Measurements from ENCODE around the gene ZNF319.

ZNF319 gene

DNA sequence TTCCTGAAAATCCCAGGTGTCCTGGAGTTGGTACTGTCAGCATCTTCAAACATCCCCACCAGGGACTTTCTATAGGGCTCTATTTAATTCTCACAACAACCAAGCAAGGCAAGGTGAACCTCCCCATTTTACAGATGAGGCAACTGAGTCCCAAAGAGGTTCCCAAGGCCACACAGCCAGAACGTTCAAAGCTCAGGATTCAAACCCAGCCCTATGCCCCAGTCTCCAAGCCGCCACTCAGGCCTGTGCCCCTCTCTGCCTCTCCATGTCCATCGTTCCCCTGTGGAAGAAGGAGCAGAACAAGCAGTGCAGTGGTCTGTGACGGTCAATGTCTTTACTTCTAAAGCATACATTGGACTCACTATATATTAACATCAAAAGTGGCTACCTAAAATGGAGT is 6.1 kb downstream of the ZNF319 start:
- H3K9me3 ChIP-seq (ENCODE audit: insufficient read depth, low read depth, low read length), result no peaks in the 10 kb centered on the region
- WGBS, result 92% methylated on average over 4 of the region's 4 CpGs
- no peaks in the 10 kb centered on the region; the same call in 1 of the 2 replicates for H3K36me3 ChIP-seq (ENCODE audit: insufficient read depth, low read length)
- H3K27me3 ChIP-seq (ENCODE audit: insufficient read depth, low read length), result no peaks in the 10 kb centered on the region
- H3K27ac ChIP-seq (ENCODE audit: low read depth, low read length), result no peak overlapping the region
- H3K4me1 ChIP-seq (ENCODE audit: insufficient read depth, low read length), result peaks cover 3% of the 10 kb centered on the region; the same call in 1 of the 2 replicates
- H3K9ac ChIP-seq (ENCODE audit: low read depth, low read length), result no peak overlapping the region
- H3K4me3 ChIP-seq (ENCODE audit: low read length), result no peak overlapping the region

- Histone ChIP-seq H3K27me3 (ENCODE audit: insufficient read depth, low read length) (no peaks in the 10 kb centered on the region), H3K36me3 (ENCODE audit: insufficient read depth, low read length) (no peaks in the 10 kb centered on the region; the same call in 1 of the 2 replicates), H3K4me1 (ENCODE audit: insufficient read depth, low read length) (no peaks in the 10 kb centered on the region), H3K9ac (ENCODE audit: low read depth, low read length) (no peak overlapping the region), H3K9me3 (ENCODE audit: insufficient read depth, low read depth, low read length) (no peaks in the 10 kb centered on the region), H3K4me3 (ENCODE audit: low read length) (no peak overlapping the region), H3K27ac (ENCODE audit: low read depth, low read length) (no peak overlapping the region; the same call in 1 of the 2 replicates)
- WGBS, result 97% methylated on average over 5 of the region's 5 CpGs
These were observed 6.6 kb downstream of the ZNF319 start for GRCh38 chr16:57993897-57994296.

DNA sequence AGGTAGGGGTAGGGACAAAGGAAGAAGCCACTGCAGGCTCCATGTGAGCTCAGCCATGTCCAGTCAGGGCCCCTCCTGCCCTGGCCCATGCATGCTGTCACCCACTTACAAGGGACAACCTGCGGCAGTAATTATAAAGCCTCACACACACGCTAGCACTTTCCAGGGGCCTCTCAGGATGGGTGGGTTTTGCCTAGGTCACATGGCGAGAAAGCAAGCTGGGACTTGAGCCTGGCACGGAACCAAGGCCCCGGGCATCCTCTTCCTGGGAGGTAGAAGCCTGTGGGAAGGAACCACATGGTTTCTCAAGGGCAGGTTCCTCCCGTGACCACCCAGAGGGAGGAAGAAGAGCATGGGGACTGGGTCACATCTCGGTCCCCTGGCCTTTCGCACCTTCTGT is 7.0 kb downstream of the ZNF319 start:
- no peaks in the 10 kb centered on the region for H3K4me1 ChIP-seq (ENCODE audit: insufficient read depth, low read length)

DNA sequence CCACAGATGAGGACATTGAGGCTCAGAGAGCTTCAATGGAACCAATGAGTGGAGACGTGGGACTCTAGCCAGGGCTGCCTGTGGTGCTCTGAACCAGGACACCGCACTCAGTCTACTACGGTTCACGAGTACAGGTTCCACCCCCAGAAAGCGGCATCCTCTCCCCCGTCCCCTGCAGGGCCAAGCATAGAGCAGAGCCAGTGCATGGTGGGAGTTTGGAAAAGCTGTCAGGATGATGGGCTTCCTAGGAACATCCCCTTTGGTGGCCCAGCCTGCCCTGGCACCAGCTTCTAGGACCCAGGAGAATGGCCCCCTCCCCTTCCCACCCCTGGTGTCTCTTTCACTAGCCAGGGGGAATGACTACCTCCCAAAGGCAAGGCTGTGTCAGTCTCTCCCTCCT is 8.4 kb downstream of the ZNF319 start:
- WGBS, result 93% methylated on average over 6 of the region's 6 CpGs
- Histone ChIP-seq H3K27ac (ENCODE audit: low read depth, low read length) (no peak overlapping the region), H3K27me3 (ENCODE audit: insufficient read depth, low read length) (peaks cover 2% of the 10 kb centered on the region), H3K9me3 (ENCODE audit: insufficient read depth, low read depth, low read length) (no peaks in the 10 kb centered on the region), H3K36me3 (ENCODE audit: insufficient read depth, low read length) (no peaks in the 10 kb centered on the region), H3K9ac (ENCODE audit: low read depth, low read length) (no peak overlapping the region), H3K4me3 (ENCODE audit: low read length) (no peak overlapping the region), H3K4me1 (ENCODE audit: insufficient read depth, low read length) (no peaks in the 10 kb centered on the region)

More for the DNA sequence above, 7.0 kb downstream of the ZNF319 start:
- Histone ChIP-seq H3K27me3 (ENCODE audit: insufficient read depth, low read length) (no peaks in the 10 kb centered on the region), H3K36me3 (ENCODE audit: insufficient read depth, low read length) (no peaks in the 10 kb centered on the region; the same call in 1 of the 2 replicates), H3K27ac (ENCODE audit: low read depth, low read length) (peak overlapping the region; percentile 10; the same call in 1 of the 2 replicates), H3K9me3 (ENCODE audit: insufficient read depth, low read depth, low read length) (no peaks in the 10 kb centered on the region), H3K9ac (ENCODE audit: low read depth, low read length) (no peak overlapping the region), H3K4me3 (ENCODE audit: low read length) (no peak overlapping the region)
- 96% methylated on average over 8 of the region's 8 CpGs for WGBS

GRCh38 chr16:57991551-57992059 is 8.9 kb downstream of the ZNF319 start:
- no peaks in the 10 kb centered on the region for H3K4me1 ChIP-seq (ENCODE audit: insufficient read depth, low read length)
- no peaks in the 10 kb centered on the region for H3K36me3 ChIP-seq (ENCODE audit: insufficient read depth, low read length)
- WGBS, result 88% methylated on average over 11 of the region's 11 CpGs
- H3K27ac ChIP-seq (ENCODE audit: low read depth, low read length), result no peak overlapping the region
- peaks cover 7% of the 10 kb centered on the region for H3K27me3 ChIP-seq (ENCODE audit: insufficient read depth, low read length)
- H3K9ac ChIP-seq (ENCODE audit: low read depth, low read length), result no peak overlapping the region
- H3K9me3 ChIP-seq (ENCODE audit: insufficient read depth, low read depth, low read length), result no peaks in the 10 kb centered on the region
- no peak overlapping the region for H3K4me3 ChIP-seq (ENCODE audit: low read length)

DNA sequence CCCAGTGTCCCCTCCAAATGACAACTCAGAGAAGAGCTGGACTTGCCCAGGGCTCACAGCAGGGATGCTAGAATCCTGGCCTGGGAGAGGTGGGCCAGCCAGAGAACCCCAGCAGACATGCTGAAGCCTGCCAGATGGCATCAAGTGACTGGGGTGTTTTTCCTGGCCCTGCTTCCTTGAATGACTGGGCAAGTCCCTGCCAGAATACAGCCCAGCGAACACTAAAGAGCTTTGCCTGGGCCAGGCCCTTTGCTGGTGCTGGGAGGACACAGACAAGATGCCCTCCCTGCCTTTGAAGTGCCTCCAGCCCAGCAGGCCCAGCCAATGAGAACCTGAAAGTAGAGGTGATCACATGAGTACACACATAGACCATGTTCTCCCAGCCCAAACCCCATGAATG is 11.5 kb downstream of the ZNF319 start:
- H3K4me3 ChIP-seq (ENCODE audit: low read length), result no peak overlapping the region
- no peak overlapping the region for H3K27ac ChIP-seq (ENCODE audit: low read depth, low read length)
- no peak overlapping the region for H3K9ac ChIP-seq (ENCODE audit: low read depth, low read length)
- H3K36me3 ChIP-seq (ENCODE audit: insufficient read depth, low read length), result no peaks in the 10 kb centered on the region
- no peaks in the 10 kb centered on the region; the same call in 1 of the 2 replicates for H3K4me1 ChIP-seq (ENCODE audit: insufficient read depth, low read length)
- peaks cover 32% of the 10 kb centered on the region for H3K27me3 ChIP-seq (ENCODE audit: insufficient read depth, low read length)
- 90% methylated on average over 1 of the region's 1 CpG for WGBS
- no peaks in the 10 kb centered on the region for H3K9me3 ChIP-seq (ENCODE audit: insufficient read depth, low read depth, low read length)

- Histone ChIP-seq H3K4me3 (ENCODE audit: low read length) (no peak overlapping the region), H3K36me3 (ENCODE audit: insufficient read depth, low read length) (no peaks in the 10 kb centered on the region), H3K27me3 (ENCODE audit: insufficient read depth, low read length) (peaks cover 37% of the 10 kb centered on the region), H3K27ac (ENCODE audit: low read depth, low read length) (no peak overlapping the region), H3K9ac (ENCODE audit: low read depth, low read length) (no peak overlapping the region), H3K9me3 (ENCODE audit: insufficient read depth, low read depth, low read length) (no peaks in the 10 kb centered on the region), H3K4me1 (ENCODE audit: insufficient read depth, low read length) (no peaks in the 10 kb centered on the region; the same call in 1 of the 2 replicates)
- 91% methylated on average over 7 of the region's 8 CpGs for WGBS
These were observed 12.9 kb downstream of the ZNF319 start for GRCh38 chr16:57987441-57988177.

DNA sequence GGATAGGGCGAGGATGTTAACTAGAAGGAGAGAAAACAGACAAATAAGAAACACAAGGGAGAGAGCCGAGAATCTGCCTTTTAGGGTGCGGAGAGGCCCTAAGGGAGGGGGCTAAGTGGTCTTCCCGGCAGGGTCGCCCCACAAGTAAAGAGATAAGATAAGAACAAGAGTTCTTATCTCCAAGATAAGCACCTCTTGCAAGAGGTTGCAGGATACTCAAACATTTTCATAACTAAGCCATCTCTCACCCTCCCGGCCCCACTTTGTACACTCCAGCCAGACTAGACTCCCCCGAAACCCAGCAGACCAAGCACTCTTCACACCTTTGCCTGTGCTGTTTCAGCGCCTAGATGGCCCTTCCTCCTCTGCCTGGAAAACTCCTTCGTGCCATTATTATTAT is 14.3 kb downstream of the ZNF319 start:
- no peak overlapping the region for H3K9ac ChIP-seq (ENCODE audit: low read depth, low read length)
- no peaks in the 10 kb centered on the region for H3K9me3 ChIP-seq (ENCODE audit: insufficient read depth, low read depth, low read length)
- peaks cover 37% of the 10 kb centered on the region for H3K27me3 ChIP-seq (ENCODE audit: insufficient read depth, low read length)
- 73% methylated on average over 7 of the region's 9 CpGs for WGBS
- no peak overlapping the region for H3K27ac ChIP-seq (ENCODE audit: low read depth, low read length)
- no peaks in the 10 kb centered on the region; the same call in 1 of the 2 replicates for H3K4me1 ChIP-seq (ENCODE audit: insufficient read depth, low read length)
- no peaks in the 10 kb centered on the region for H3K36me3 ChIP-seq (ENCODE audit: insufficient read depth, low read length)
- H3K4me3 ChIP-seq (ENCODE audit: low read length), result peak overlapping the region; percentile 69; the same call in 1 of the 2 replicates

DNA sequence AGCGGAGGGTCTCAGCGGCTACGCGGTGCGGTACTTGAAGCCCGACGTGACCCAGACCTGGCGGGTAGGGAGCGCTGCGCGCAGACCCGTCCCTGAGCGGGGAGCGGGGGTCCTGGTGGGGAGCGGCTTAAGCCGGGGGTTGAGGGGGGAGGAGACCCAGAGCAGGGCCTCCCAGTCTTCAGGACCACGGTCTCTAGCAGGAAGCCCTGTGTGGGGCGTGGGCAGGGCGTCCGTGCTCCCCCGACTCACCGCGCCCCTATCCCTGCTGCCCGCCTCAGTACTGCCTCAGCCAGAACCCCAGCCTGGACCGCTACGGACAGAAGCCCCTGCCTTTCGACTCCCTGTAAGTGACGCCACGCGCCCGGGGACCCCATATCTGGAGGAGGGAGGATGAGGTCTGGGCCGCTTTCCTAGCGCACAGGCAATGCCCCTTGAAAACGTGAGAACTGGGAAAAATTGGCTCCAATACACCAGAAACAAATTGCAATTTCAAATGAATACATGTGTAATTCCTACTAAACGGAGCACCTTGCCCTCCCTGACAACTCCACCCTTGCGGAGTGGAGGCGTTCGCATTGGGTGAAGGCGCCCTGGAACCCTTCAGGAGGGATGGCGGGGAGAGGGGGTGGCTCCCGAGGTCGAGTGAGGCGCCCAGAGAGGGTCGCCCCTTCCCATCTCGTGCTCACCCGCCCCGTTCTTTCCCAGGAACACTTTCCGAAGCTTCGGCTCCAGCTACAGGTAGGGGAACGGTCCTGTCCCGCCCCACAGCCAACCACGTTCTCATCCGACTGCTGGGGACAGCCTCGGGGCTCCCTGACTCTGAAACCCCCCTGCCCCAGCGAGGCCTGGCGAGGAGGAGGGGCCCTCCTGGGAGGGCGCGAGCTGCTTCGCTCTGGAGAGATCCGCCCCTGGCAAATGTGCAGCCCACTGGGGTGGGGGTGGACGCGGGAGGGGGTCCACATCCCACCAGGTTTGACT is 15.0 kb downstream of the ZNF319 start:
- no peaks in the 10 kb centered on the region for H3K36me3 ChIP-seq (ENCODE audit: insufficient read depth, low read length)
- H3K4me3 ChIP-seq (ENCODE audit: low read length), result peak overlapping the region; percentile 69
- peak overlapping the region; percentile 30; the same call in 1 of the 2 replicates for H3K9ac ChIP-seq (ENCODE audit: low read depth, low read length)
- peaks cover 37% of the 10 kb centered on the region for H3K27me3 ChIP-seq (ENCODE audit: insufficient read depth, low read length)
- WGBS, result 5% methylated on average over 62 of the region's 62 CpGs
- H3K27ac ChIP-seq (ENCODE audit: low read depth, low read length), result no peak overlapping the region
- H3K9me3 ChIP-seq (ENCODE audit: insufficient read depth, low read depth, low read length), result no peaks in the 10 kb centered on the region
- H3K4me1 ChIP-seq (ENCODE audit: insufficient read depth, low read length), result no peaks in the 10 kb centered on the region; the same call in 1 of the 2 replicates

- WGBS, result 15% methylated on average over 64 of the region's 64 CpGs
- no peaks in the 10 kb centered on the region for H3K9me3 ChIP-seq (ENCODE audit: insufficient read depth, low read depth, low read length)
- peaks cover 37% of the 10 kb centered on the region for H3K27me3 ChIP-seq (ENCODE audit: insufficient read depth, low read length)
- H3K36me3 ChIP-seq (ENCODE audit: insufficient read depth, low read length), result no peaks in the 10 kb centered on the region
- H3K27ac ChIP-seq (ENCODE audit: low read depth, low read length), result no peak overlapping the region
- H3K4me1 ChIP-seq (ENCODE audit: insufficient read depth, low read length), result no peaks in the 10 kb centered on the region; the same call in 1 of the 2 replicates
- peak overlapping the region; percentile 69 for H3K4me3 ChIP-seq (ENCODE audit: low read length)
- peak overlapping the region; percentile 49; the same call in 1 of the 2 replicates for H3K9ac ChIP-seq (ENCODE audit: low read depth, low read length)
These were observed 15.8 kb downstream of the ZNF319 start for GRCh38 chr16:57984443-57985203.
